SK-N-MC (cell line): ENCODE data around the gene ZNF146.
"Not testable (repeated sequence)": the region's sequence is repeated elsewhere in the genome, so short reads cannot be mapped to it uniquely, and the experiment has no call there.

Experiments
- DNase-seq: peaks from one replicate; pipeline ENCODE4 v3.0.0-alpha.2; 2011; ENCODE audit warnings: low read depth, low spot score
- H3K27ac ChIP-seq: fragments of 200-600 bp; sonication (generic); 2 replicates; pipeline ENCODE4 v1.5.1; 2016; ENCODE audit warnings: mixed run types
- H3K36me3 ChIP-seq: fragments of 200-600 bp; sonication (generic); 2 replicates; pipeline ENCODE4 v1.6.1; 2017; ENCODE audit warnings: antibody characterized with exemption, low read length, mixed read lengths; ENCODE audit not compliant: insufficient read depth
- H3K4me3 ChIP-seq: fragments of 200-600 bp; sonication (generic); 2 replicates; pipeline ENCODE4 v1.5.1; 2016
- H3K9ac ChIP-seq: fragments of 200-600 bp; sonication (generic); 2 replicates; pipeline ENCODE4 v1.8.0; 2017; ENCODE audit warnings: mixed run types, mixed read lengths; ENCODE audit not compliant: insufficient read length
- H3K9me3 ChIP-seq: fragments of 200-600 bp; sonication (generic); 2 replicates; pipeline ENCODE4 v1.6.1; 2017; ENCODE audit warnings: low read depth, mild to moderate bottlenecking, antibody characterized with exemption, low read length, moderate library complexity, mixed read lengths
- EZH2 ChIP-seq: fragments of 200-600 bp; sonication (generic); IDR thresholded peaks from one replicate; pipeline ENCODE4 v1.6.1; 2017; ENCODE audit warnings: antibody characterized with exemption
- FOXP2 ChIP-seq: optimal IDR thresholded peaks from 2 replicates; pipeline ENCODE3; 2011; ENCODE audit warnings: mild to moderate bottlenecking, moderate library complexity; ENCODE audit not compliant: insufficient read depth; ENCODE audit errors: extremely low read length, control extremely low read depth
- POLR2AphosphoS5 ChIP-seq: IDR thresholded peaks from 2 replicates; pipeline ENCODE4 v1.6.1; 2012; ENCODE audit warnings: mild to moderate bottlenecking, low read depth, low read length, borderline replicate concordance

ZNF146 gene

DNA sequence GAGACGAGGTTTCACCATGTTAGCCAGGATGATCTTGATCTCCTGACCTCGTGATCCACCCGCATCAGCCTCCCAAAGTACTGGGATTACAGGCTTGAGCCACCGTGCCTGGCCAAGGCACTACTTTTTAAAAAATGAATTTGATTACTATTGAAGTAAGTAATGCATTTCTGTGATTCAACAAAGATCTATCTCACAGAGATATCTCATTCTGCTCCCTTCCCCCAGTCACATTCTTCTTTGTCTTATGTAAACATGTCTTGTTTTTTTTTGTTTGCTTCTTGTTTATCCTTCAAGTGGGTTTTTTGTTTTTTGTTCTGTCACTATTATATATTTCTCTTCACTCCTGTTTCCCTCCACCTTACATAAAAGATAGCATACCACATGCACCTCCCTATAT lies 6.6 kb downstream of the ZNF146 start:
- Histone ChIP-seq H3K9me3 (peaks cover 46% of the 10 kb centered on the region), H3K4me3 (no peak overlapping the region), H3K36me3 (peaks cover 96% of the 10 kb centered on the region), H3K27ac (no peak overlapping the region), H3K9ac (no peak overlapping the region)
- DNase-seq = no peak
- TF ChIP-seq EZH2 (no peak), FOXP2 (no peak), POLR2AphosphoS5 (no peak)

DNA sequence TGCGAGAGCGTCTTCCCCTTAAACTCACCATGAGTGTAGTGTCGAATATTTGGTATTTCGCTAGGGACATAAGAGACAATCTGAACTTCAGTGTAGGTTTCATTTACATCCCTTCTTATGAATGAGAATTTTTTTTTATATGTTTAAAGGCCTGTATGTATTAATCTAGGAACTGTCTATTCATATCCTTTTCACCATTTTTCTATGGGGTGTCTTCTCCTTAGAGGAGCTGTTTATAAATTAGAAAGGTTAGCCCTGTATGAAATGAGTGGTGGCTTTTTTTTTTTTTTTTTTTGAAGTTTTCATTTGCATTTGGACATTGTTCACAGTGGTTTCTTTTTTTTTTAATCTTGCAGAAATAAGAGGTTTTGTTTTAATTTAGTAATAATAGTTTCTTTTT lies 7.6 kb downstream of the ZNF146 start:
- no peak for DNase-seq
- TF ChIP-seq EZH2 (no peak), FOXP2 (no peak), POLR2AphosphoS5 (no peak)
- Histone ChIP-seq H3K9ac (no peak overlapping the region), H3K36me3 (peaks cover 96% of the 10 kb centered on the region), H3K27ac (no peak overlapping the region), H3K4me3 (no peak overlapping the region), H3K9me3 (peaks cover 52% of the 10 kb centered on the region)

DNA sequence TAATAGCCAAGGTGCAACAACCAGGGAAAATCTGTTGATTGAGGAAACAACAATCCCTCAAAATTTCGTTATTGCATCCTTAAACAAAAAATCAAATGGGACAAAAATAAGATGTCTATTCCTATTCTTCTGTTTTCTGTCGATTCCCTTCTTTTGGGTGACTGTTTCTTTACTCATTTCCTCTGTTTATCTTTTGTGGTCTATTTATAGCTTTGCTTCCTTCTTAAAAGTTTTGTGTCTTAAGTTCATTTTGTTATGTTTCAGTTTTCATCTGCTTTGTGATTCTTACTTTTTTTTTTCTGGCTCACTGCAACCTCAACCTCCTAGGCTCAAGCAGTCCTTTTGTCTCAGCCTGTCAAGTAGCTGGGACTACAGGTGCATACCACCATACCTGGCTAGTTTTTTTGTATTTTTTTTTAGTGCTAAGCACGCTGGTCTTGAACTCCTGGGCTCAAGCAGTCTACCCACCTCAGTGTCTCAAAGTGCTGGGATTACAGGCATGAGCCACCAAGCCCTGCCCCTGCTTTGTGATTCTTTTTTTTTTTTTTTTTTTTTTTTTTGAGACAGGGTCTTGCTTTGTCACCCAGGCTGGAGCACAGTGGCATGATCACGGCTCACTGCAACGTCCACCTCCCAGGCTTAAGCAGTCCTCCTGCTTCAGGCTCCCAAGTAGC lies 10.4 kb downstream of the ZNF146 start:
- Histone ChIP-seq H3K27ac (no peak overlapping the region), H3K36me3 (peaks cover 100% of the 10 kb centered on the region), H3K9ac (no peak overlapping the region), H3K9me3 (peaks cover 56% of the 10 kb centered on the region), H3K4me3 (no peak overlapping the region)
- DNase-seq = no peak
- TF ChIP-seq POLR2AphosphoS5 (no peak), FOXP2 (no peak)

DNA sequence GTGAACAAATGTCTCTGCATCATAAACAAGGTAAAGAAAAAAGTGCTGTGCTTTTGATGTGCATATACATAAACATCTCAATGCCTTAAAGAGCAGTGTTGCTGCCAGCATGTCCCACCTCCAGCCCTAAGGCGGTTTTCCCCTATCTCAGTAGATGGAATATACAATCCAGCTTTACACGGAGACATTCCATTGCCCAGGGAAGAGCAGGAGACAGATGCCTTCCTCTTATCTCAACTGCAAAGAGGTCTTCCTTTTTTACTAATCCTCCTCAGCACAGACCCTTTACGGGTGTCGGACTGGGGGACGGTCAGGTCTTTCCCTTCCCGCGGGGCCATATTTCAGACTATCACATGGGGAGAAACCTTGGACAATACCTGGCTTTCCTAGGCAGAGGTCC lies 18.7 kb downstream of the ZNF146 start:
- H3K4me3 ChIP-seq, H3K27ac ChIP-seq, H3K9ac ChIP-seq, DNase-seq: not testable (repeated sequence)
- peaks cover 55% of the 10 kb centered on the region for H3K9me3 ChIP-seq
- peaks cover 98% of the 10 kb centered on the region for H3K36me3 ChIP-seq

DNA sequence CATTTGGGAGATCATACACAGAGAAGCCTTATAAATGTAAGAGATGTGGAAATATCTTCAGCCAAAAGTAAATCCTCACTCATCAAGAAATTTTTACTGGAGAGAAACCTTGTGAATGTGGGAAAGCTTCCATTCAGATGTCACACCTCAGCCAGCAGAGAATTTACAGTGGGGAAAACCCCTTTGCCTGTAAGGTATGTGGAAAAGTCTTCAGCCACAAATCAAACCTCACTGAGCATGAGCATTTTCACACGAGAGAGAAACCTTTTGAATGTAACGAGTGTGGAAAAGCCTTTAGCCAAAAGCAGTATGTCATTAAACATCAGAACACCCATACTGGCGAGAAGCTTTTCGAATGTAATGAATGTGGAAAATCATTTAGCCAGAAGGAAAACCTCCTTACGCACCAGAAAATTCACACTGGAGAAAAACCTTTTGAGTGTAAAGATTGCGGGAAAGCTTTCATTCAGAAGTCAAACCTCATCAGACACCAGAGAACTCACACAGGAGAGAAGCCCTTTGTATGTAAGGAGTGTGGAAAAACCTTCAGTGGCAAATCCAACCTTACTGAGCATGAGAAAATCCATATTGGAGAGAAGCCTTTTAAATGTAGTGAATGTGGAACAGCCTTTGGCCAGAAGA lies 21.5 kb downstream of the ZNF146 start:
- H3K9ac ChIP-seq = no peak overlapping the region
- peaks cover 44% of the 10 kb centered on the region for H3K9me3 ChIP-seq
- H3K27ac ChIP-seq = no peak overlapping the region
- TF ChIP-seq POLR2AphosphoS5 (no peak), EZH2 (no peak), FOXP2 (no peak)
- H3K4me3 ChIP-seq = no peak overlapping the region
- H3K36me3 ChIP-seq = peaks cover 84% of the 10 kb centered on the region
- DNase-seq = no peak

DNA sequence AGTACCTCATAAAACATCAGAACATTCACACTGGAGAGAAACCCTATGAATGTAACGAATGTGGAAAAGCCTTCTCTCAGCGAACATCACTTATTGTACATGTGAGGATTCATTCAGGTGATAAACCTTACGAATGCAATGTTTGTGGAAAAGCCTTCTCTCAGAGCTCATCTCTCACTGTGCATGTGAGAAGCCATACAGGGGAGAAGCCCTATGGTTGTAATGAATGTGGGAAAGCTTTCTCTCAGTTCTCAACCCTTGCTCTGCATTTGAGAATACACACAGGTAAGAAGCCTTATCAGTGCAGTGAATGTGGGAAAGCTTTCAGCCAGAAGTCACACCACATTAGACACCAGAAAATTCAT lies 22.0 kb downstream of the ZNF146 start:
- Histone ChIP-seq H3K4me3 (no peak overlapping the region), H3K27ac (no peak overlapping the region), H3K9ac (no peak overlapping the region), H3K9me3 (peaks cover 44% of the 10 kb centered on the region), H3K36me3 (peaks cover 79% of the 10 kb centered on the region)
- no peak for DNase-seq
- TF ChIP-seq POLR2AphosphoS5 (no peak), EZH2 (no peak), FOXP2 (no peak)

DNA sequence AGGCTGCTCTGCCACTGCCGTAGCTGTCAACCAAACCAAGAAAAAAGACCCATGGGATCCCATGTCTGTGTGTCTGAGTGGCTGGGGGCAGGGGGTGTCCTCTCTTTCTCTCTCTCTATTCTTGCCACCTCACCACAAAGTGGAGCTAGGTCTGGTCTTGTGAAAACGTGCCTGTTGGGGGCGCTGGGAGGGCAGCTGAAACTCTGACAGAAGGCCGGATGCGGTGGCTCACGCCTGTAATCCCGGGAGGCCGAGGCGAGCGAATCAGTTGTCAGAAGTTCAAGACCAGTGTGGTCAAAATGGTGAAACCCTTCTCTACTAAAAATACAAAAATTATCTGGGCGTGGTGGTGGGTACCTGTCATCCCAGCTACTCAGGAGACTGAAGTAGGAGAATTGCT lies 29.2 kb downstream of the ZNF146 start:
- H3K9me3 ChIP-seq = no peaks in the 10 kb centered on the region

DNA sequence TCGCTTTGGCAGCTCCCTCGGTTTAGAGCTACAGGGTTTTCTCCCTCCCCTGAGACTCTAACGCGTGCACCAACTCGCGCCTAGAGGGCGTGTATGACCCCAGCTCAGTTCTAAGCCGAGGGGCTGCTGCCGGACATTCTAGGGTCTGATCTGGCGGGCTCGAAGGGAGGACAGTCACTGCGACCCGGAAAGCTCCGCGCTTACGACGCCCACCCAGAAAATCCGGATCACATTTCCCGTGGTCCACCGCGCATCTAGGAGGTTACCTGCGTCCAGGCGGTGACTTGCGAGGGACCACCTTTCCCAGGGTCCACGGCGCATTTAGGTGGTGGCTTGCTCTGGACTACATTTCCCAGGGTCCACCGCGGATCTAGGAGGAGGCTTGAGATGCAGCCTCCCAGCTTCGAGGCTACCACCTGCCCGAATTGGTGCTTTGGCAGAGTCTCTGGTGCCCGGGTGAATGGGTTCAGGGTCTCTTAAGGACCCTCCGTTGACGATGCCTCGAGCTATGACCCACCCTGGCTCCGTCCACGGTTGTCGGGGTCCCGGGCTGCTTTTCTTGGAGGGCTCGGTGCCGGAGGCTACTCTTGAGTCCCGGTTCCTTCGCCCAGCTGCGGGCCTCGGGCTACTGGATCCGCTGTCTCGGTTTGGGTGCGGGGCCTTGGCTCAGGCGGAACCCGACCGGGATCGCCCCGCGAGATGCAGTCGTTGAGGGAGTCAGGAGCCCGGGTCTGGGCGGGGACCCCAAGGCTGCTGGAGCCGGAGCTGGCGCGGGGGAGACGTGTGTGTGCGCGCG lies 30.5 kb downstream of the ZNF146 start:
- H3K9ac ChIP-seq = no peak overlapping the region
- DNase-seq = no peak
- H3K36me3 ChIP-seq = no peaks in the 10 kb centered on the region
- H3K27ac ChIP-seq = no peak overlapping the region
- H3K4me3 ChIP-seq = peak overlapping the region; percentile 33
- no peaks in the 10 kb centered on the region for H3K9me3 ChIP-seq
- TF ChIP-seq EZH2 = no peak
- no peak for TF ChIP-seq FOXP2
- no peak for TF ChIP-seq POLR2AphosphoS5

More for the DNA sequence above, 29.2 kb downstream of the ZNF146 start:
- Histone ChIP-seq H3K4me3 (no peak overlapping the region), H3K9ac (no peak overlapping the region), H3K36me3 (peaks cover 10% of the 10 kb centered on the region), H3K27ac (no peak overlapping the region)
- no peak for DNase-seq
- TF ChIP-seq EZH2 (no peak), FOXP2 (no peak), POLR2AphosphoS5 (no peak)

DNA sequence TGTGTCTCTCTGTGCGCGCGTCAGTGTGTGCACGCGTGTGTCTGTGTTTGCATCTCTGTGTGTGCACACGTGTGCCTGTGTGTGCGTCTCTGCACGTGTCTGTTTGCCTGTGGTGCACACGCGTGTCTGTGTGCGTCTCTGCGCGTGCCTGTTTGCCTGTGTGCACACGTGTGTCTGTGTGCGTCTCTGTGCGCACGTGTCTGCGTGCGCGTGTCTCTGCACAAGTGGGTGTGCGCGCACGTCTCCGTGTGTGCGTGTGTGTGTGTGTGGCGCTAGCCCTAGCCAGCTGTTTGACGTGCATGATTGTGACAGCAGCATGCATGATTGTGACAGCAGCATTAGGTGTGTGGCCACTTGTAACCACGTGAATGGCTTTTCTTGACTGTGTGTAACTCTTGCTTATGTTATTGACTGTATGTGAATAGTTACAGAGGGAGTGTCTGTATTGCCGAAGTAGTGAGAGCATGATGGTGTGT lies 31.1 kb downstream of the ZNF146 start:
- no peak for DNase-seq
- Histone ChIP-seq H3K4me3 (peak overlapping the region; percentile 33), H3K9me3 (no peaks in the 10 kb centered on the region), H3K9ac (no peak overlapping the region), H3K27ac (no peak overlapping the region), H3K36me3 (no peaks in the 10 kb centered on the region)
- TF ChIP-seq EZH2 (no peak), FOXP2 (no peak)
